Uterus (tissue), 2 donors: ENCODE results near the gene GPR183.

Experiments used
- CTCF ChIP-seq, 4 experiments: fragments of 200-600 bp in 2 of 4; fragments of 450-650 bp in 2 of 4; sonication (generic) in 2 of 4; IDR thresholded peaks; one replicate each; pipeline ENCODE4 v1.5.1; 2016 to 2019; ENCODE audit warnings: antibody characterized with exemption in 4 of 4, mild to moderate bottlenecking in 2 of 4, moderate library complexity in 1 of 4
- POLR2A ChIP-seq, 2 donors: fragments of 450-650 bp; IDR thresholded peaks; one replicate each; pipeline ENCODE4 v1.6.1; 2016; ENCODE audit warnings: antibody characterized with exemption in 2 of 2, mild to moderate bottlenecking in 1 of 2, moderate library complexity in 1 of 2

- TF ChIP-seq CTCF (IDR thresholded peaks at IDR 0.05), result no peak
- TF ChIP-seq POLR2A (IDR thresholded peaks at IDR 0.05), result no peak
Observed at GRCh38 chr13:99271249-99271648, 36.0 kb downstream of the GPR183 start.
